DOHH2 (cell line): ENCODE results near the gene NOSIP.

Source experiments
- CTCF ChIP-seq: fragments of 200-600 bp; sonication (generic); IDR thresholded peaks from one replicate; pipeline ENCODE4 v1.5.1; 2014; ENCODE audit warnings: antibody characterized with exemption, mild to moderate bottlenecking, low read depth, low read length; ENCODE audit not compliant: poor library complexity, severe bottlenecking
- EZH2phosphoT487 ChIP-seq: fragments of 200-600 bp; sonication (generic); IDR thresholded peaks from 2 replicates; pipeline ENCODE4 v1.6.1; 2017; ENCODE audit warnings: borderline replicate concordance, mild to moderate bottlenecking, antibody characterized with exemption, low read length, moderate library complexity, mixed read lengths

- TF ChIP-seq CTCF (no peak), EZH2phosphoT487 (no peak)
These were observed 41.7 kb downstream of the NOSIP start for GRCh38 chr19:49538643-49539042.
